ENCODE measurements around the gene ZNG1A.
"Not testable (repeated sequence)": the region's sequence is repeated elsewhere in the genome, so short reads cannot be mapped to it uniquely, and the experiment has no call there.

ZNG1A gene

DNA sequence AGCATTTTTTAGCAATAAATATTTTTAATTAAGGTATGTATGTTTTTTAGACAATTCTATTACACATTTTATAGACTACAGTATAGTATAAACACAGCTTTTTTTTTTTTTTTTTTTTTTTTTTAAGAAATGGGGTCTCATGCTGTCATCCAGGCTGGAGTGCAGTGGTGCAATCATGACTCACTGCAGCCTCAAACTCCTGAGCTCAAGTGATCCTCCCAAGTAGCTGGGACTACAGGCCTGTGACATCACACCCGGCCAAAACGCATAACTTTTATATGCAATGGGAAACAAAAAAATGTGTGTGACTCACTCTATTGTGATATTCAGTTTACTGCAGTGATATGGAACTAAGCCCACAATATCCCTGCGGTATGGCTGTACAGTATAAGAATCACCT is 9.1 kb downstream of the ZNG1A start:
- not testable (repeated sequence) for DNase-seq

DNA sequence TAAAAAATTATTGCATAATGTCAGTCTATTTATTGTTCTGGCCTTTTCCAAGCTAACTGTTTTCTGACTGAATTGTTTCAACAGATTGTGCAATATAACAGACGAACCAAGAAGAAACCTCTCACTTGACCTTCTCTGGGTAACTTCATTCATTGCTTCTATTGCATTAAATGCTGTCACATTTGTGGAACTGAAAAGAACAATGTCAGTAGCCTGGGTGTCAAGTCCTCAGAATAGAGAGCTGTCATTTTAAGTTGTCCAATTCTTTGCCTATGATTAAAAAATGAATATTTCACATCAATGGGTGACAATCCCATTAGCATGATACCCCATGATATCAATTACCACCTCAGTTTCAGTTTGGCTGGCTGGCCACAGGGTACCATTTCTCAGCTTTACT is 19.0 kb downstream of the ZNG1A start:
- DNase-seq: not testable (repeated sequence)

DNA sequence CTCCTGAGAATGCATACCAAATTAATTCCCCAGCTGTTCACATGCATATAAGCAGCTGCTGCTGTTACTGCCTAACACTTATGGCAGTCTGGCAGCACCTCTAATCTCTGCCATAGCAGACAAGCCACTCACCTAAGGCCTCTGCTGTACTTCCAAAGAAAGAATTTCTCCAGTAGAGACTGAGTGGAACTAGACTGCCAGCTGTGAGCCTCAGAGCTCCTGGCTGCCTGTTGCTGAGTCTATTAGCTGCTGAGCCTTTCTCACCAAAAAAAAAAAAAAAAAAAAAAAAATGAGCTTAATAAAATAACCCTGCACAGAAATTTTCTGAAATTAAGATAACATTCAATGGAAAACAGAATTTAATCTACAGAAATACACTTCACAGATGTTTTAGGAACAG is 27.7 kb downstream of the ZNG1A start:
- not testable (repeated sequence) for DNase-seq

DNA sequence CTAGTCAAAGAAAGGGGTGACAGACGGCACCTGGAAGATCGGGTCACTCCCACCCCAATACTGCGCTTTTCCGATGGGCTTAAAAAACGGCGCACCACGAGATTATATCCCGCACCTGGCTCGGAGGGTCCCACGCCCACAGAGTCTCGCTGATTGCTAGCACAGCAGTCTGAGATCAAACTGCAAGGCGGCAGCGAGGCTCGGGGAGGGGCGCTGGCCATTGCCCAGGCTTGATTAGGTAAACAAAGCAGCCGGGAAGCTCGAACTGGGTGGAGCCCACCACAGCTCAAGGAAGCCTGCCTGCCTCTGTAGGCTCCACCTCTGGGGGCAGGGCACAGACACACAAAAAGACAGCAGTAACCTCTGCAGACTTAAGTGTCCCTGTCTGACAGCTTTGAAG is 39.0 kb downstream of the ZNG1A start:
- not testable (repeated sequence) for DNase-seq

DNA sequence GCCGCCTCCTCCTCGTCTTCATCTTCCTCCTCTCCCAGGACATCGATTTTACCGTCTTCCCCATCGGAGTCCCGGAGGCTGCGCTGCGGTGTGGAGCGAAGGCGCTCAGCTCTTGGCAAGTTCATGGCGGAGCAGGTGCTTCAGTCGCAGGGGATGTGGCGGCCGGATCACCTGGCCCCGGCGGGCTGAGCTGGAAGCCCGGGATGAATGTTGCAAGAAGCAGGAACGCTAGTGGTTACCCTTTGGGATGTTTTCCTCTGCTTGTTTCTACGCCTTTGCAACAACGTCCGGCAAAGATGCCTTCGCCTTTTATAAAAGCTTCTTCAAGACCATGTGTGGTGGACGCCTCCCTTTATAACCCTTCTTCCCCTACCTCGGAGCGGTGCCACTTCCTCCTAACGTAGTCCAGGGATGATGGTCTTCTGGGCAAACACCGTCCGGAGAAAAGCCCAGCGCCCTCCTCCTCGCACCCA is 60.8 kb downstream of the ZNG1A start, which contains the start of gene FOXD4:
Gene FOXD4 (minus strand): TSS at position 423 of the 473 bp plus-strand sequence. CDS start 298 bp downstream, at position 125.
- DNase-seq: not testable (repeated sequence)

DNA sequence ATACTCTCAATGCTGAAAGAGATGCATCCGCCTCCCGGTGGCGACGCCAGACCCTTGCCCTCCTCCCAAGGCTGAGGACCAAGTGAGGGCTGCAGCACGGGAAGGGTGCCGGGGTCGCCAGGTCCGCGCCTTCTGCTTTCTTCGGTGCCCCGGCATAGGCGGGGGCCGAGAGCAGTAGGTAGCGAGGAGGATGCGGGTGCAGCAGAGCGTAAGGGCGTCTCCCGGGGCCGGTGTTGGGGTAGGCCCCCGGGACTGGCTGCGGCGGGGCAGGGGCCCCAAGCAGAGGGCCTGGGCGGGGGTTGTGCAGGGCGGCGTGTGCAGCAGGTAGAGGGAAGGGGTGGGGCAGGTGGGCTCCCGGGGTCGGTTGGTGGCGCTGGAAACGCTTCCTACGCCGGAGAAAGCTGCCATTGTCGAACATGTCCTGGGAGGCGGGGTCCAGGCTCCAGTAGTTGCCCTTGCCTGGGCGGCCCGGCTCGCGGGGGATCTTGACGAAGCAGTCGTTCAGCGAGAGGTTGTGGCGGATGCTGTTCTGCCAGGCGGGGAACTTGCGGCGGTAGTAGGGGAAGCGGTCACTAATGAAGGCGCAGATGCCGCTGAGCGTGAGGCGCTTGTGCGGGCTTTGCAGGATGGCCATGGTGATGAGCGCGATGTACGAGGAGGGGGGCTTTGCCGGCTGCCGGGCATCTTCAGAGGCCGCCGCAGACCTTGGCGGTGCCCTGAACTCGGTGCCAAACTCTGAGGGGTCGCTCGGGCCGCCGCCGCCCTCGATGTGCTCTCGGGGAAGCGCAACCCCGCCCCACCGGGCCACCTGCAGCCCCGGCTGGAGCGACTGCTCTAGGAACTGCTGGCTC is 61.5 kb downstream of the ZNG1A start:
- DNase-seq: not testable (repeated sequence)

DNA sequence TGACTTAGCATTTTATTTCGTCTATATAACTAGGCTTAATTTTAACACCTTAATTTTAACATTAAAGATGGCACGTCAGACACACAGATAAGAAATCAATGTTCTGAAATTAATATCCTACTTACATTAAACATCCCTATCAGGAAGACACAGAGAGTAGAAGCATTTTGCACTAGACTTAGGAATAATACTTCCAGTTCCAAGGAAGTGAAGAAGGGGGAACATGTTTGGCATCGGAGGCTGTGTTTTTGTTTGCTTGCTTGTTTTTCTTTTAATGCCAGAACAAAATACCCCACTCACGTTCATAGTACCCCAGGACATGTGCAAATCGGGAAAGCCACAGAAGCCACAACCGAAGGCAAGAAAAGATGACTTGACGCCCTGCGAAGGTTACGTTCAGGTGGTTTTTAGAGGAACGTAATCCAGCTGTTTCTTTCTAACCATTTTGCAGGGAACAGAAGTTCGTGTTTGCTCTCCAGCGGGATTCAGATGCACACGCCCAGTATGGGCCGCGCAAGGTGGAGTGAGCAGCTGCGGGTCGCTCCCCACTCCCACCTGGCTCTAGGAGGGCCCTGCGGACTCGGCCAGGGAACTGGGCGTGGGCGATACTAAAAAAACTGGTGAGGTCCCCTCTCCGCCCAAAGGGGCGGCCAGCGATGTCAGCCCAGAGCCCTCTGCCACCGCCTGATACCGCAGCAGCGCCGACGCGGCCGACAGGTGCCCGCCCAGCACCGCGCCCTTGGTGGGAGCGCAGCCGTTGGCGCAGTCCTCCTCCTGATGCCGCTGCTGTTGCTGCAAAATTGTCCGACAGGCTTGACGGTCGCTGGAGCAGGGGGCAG is 62.4 kb downstream of the ZNG1A start:
- not testable (repeated sequence) for DNase-seq

DNA sequence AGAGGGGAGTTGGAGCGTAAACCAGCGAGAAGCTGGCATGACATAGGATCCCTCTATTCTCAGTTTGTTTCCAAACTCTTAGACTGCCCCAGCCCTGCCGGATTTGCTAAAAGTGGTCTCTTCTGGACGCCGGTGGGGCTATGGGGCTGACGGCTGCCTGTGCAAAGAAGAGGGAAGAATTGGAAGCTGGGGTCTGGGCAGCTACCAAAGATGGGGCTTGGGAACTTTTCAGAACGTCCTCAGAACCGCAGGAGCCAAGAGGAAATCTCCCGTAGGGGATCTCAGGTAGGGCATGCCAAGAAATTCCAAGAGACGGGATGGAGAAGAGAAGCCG is 63.8 kb downstream of the ZNG1A start:
- DNase-seq: not testable (repeated sequence)

DNA sequence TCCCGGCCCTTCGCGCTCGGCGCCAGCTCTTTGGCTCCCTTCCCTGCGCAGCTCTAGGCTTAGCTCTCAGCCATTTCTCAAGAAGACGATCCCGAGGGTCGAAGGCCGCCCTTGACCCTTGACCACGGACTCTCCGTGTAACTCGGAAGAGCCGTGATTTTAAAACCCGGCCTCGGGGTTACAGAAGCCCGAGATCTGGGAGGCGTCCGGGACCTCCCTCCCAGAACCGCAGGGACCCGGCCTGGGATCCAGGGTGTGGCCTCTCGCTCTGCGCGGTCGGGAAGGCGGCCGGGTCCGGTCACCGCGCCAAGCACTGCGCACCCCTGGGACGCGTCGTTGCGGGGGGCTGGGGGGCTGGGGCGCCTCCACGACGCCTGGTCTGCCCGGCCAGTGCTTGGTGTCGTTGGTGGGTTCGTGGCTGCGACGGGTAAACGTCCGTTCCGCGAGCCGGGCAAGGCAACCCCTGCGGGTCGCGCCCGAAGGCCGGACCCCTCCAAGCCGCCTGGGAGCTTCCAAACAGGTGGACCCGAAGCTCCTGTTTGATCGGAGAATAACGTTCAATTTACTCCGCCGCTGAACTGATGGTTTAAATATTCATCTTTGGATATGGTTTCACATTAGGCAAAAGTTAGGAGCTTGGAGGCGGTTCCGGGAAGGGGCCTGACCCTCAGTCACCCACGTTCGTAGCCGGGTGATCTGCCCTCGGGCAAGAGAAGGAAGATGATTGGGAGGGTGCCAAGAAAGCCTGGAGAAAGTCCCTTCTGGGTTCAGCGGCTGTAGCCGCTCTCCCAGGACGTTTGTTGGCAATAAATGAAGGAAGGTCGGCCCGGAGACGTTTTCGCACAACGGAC is 64.4 kb downstream of the ZNG1A start:
- DNase-seq: not testable (repeated sequence)

DNA sequence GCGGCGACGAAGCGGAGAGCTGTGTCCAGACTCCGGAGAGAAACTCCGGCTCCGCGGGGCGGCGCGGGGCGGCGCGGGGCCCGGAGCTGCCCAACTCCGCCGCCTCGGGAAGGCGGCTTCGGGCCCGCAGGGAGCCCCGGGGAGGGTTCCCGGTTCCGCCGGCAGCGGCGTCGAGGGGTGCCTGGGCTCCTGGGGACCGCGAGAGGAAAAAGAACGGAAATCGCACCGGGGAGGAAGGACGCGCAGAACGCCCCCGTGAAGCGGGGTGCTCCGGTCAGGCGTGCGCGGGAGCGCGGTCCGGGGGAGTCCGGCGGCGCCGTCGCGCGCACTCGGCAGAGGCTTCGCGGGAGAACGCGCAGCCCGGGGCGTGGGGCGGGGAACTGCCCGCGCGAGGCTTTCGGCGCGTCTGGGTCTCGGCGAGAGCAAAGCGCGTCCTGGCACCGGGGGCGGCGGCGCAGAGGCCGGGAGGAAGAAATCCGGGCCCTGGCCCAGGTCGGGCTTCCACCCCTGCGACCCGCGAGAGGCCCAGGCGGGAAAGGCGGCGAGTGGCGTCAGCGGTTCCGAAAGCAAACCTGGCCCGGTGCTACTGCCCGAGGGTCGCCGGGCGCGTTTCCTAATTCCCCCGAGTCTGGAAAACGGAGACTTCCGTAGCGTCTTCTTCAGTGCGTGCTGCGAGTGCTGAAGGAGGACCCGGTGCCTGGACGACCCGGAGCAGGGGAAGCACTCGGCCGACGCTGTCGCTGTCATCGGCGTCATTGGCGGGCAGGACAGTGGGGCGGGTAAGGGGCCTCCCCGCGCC is 65.2 kb downstream of the ZNG1A start:
- not testable (repeated sequence) for DNase-seq

DNA sequence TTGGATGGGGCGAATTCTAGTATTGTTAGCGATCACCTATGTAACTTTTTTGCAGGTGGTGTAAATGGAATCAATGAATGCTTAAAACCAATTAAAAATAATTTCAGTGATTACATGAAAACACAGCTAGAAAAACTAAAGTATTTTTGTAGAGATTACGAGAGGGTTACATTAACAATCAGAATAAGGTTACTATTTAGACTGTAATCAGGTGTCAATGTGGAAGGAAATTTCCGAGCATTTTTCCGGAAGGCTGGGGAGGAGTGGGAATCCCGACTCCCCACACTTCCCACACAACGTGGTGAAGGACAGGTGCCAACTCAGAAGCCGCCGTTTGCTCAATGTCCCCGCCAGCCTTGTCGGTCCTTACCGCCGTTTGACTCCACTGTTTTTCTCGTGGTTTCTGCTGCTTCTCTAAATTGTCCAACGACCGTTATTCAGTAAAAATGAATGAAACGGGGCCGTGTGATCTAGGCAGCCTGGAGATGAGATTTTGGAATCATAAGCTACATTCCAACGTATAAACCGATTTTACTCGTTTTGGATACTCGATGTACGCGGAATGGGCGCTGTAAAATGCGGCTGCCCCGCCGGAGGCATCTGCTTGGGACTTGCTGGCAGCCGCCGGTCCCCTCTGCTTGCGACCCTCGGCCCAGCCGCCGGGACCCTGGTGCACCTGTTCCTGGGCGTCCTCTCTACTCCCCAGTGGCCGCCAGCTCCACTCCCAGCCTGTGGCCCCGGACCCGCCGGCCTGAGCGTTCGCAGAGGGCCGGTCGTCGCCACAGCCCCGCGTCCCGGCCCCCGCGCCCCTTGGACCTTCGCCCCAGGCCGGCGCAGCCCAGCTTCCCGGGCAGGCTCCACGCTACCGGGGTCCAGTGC is 66.0 kb downstream of the ZNG1A start:
- DNase-seq: not testable (repeated sequence)

DNA sequence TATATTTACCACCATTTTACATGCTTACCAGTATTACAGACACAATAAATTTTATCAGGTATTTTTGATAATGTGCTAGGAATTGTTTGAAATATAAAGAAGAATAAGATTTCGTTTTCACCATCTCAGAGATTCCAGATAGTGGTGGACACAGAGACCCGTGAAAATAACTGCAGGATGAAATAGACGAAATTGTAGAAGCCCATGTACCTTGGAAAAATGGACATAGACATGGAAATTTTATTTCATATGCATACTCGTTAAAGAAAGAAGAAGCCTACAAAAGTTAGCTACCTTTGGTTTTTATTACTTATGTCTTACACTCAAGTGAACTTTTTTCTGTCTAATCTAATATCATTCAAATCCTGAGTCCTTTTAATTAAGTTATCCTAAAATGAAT is 68.2 kb downstream of the ZNG1A start:
- not testable (repeated sequence) for DNase-seq

DNA sequence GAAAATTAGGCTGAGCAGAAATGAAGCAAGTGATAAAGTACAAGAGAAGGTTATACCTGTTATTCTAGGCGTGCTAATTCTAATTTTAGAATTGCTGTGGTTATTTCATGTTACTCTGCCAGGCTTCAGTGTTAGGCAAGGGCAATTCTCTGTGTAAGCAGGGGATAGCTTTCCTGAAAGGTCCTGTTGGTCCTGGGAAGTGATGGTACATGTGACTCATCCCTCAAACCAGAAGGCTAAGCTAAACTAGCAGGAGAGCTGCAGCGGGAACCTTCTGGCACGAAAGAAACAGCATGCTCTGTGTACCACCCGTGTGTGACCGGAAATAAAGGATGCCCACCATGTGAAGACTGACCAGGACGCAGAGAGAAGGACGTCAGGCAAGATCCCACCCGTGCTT is 69.3 kb downstream of the ZNG1A start:
- not testable (repeated sequence) for DNase-seq

DNA sequence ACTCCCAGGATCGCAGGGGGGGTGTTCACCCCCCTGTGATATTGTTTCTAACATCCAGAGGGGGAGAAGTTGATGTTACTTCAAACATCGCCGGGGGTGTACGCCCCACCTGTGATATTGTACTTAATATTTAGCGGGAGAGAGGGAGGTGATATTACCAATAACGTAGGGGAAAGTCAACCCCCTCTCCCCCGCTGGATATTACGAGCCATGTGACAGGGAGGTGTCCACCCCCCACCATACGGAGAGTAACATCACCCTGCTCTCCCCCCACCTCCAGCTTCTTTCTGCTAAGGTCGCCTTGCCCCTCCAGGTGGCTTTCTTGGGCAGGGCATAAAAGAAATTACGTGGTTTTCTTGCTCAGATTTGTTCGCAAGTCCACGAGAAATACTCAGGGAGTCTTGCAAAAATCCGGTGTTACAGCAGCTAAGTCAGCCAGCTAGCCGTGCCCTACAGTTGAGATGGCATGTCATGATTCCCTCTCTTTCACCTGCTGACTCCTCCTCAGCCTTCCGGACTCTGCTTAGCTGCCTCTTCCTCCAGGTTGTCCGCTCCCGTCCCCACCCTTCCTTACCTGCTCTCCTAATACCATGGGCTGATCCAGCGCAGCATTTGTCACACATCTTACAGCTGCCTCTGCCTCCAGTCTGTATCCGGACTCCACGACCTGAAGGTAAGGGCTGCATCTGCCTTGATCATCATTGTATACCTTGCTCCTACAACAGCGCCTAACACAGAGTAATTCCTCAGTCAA is 69.9 kb downstream of the ZNG1A start:
- not testable (repeated sequence) for DNase-seq

DNA sequence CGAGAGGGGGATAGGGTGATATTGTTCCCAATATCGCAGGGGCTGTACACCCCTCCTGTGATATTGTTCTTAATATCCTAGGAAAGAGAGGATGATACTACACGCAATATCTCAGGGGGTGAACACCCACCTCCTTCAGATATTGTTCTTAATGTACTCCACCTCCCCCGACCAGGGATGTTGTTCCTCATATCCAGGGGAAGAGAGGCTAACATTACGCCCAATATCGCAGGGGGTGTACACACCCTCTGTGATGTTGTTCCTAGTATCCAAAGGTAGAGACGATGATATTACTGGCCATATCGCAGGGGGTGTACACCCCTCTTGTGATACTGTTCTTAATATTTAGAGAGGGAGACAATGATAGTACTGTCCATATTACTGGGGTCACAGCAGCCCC is 72.9 kb downstream of the ZNG1A start:
- not testable (repeated sequence) for DNase-seq

DNA sequence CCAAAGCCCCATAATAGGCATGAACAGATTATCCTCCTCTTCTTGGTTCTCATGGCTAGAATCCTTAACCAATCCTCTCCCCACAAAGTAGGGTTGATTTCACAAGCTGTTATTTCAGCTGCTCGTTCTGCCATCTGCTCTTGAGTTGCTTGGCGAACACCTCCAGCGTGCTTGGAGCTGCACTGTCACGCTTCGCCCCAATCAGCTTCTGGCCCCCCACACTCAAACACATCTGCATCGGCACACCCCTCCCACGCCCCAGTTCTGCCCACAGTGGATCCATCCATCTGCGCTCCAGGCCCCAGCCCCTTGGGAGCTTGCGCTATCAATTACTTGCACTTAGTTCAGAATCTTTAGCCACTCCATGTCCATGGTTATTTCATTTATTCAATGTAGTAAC is 78.4 kb downstream of the ZNG1A start:
- DNase-seq: not testable (repeated sequence)

DNA sequence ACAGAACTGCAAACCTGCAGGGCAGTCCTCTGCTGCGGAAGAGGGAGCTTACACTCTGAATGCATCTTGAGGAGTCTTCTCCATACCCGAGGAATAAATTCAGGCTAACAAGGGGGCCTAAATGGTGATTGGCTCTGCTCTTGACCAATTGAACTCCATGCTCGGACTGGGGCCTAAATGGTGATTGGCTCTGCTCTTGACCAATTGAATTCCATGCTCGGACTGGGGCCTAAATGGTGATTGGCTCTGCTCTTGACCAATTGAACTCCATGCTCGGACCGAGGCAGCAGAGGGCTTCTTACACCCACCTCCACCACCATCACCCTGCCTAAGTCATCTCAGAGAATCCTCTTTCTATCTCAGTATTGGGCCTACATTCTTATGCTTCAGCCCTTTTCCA is 79.0 kb downstream of the ZNG1A start:
- not testable (repeated sequence) for DNase-seq

DNA sequence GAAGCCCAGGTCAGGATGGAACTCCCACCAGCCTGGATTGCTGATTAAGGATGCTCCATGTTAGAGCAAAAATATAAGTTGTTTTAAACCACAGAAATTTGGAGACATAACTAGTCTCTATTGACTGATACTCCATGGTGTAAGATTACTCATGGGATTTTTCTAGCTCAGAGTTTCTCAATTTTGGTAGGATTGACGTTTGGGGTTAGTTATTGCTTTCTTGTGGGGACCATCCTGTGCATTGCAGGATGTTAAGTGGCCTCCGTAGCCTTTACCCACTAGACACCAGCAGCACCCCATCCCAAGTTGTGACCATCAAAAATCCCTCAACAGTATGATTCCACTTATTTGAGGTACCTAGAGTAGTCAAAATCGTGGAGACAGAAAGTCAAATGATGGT is 80.1 kb downstream of the ZNG1A start:
- DNase-seq: not testable (repeated sequence)

DNA sequence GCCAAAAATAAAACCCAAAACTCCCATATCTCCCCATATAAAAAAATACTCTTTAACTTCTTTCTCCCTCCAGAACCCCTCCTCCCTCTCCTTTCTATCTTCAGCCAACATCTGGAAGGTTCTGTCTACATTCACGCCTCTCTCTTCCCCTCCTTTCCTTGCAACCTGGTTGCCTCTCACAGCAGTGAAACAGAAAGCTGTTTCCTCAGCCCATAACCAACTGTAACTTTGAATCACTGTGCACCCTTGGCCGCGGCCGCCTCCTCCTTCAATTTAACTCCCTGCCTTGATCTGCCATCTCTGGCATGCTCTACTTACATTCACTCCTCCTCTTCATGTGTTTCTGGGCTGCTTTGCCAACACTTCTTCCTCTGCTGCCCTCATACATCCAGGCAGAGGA is 83.9 kb downstream of the ZNG1A start:
- DNase-seq: not testable (repeated sequence)

DNA sequence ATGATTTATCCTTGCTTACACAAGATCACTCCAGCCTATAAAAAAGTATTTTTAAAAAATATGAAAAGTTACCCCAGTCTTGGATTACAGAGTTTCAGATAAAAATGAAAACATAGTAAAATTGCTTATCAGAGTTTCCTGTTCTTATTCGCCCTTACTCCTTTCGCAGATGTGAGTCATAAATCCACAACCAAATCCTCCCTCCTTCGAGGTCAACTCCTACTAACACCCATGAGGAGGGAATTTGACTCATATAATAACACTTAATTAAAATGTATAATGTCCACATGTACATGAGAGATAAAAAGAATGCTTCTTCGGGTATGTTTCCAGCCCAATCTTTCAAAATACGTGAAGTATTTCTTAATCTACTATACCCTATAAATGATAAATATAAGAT is 84.5 kb downstream of the ZNG1A start:
- not testable (repeated sequence) for DNase-seq

Measured in DMS153 (cell line).